Measurements from ENCODE around the gene USF3.

Gene USF3

DNA sequence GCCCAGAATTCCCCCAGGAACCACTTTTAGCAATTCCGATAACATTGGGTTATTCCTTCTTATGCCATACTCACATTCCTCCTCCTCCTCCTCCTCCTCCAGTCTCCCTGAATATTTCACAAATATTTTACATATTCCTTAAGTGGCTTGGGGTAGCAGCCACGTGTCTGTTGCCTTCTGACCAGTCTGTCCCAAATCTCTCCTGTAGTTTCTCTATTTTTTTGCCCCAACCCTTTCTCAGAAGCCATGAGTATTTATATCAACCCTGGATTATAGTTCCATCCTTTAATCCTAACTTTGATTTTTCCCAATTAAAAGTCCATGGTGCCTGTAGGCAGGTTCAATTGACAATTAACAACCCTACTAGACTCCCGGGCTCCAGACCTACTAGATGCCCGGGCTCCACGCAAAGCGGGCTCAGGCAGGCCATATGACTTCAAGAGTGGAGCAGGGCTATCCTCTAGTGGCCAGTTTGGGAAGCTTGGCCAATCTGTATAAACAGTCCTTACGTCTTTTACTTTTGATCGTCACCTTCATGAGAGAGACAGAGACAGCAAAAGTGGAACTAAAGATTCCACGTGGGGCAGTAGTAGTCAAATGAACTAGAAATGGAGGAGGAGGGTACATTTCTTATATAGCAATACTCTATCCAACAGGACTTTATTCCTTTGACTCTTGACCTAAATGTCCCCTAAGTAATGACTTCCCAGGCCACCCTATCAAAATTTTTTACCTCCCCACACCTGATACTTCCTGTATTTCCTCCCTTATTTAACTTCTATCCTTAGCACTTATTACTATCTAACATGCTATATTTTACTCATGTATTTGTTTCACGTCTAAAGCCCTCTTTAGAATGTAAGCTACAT is 69.7 kb downstream of the USF3 start:
- no peaks in the 10 kb centered on the region for H3K9me3 ChIP-seq (ENCODE audit: control insufficient read depth, low read depth, low read length)
- H3K9ac ChIP-seq (ENCODE audit: low read length): no peak overlapping the region
- peaks cover 11% of the 10 kb centered on the region for H3K27me3 ChIP-seq (ENCODE audit: control insufficient read depth, insufficient read depth, low read length)
- H3K27ac ChIP-seq (ENCODE audit: low read length): no peak overlapping the region
- H3K4me1 ChIP-seq (ENCODE audit: control insufficient read depth, low read depth, low read length): no peaks in the 10 kb centered on the region
- no peaks in the 10 kb centered on the region for H3K36me3 ChIP-seq (ENCODE audit: control insufficient read depth, low read depth, low read length)
- no peak overlapping the region for H3K4me3 ChIP-seq (ENCODE audit: low read length)

DNA sequence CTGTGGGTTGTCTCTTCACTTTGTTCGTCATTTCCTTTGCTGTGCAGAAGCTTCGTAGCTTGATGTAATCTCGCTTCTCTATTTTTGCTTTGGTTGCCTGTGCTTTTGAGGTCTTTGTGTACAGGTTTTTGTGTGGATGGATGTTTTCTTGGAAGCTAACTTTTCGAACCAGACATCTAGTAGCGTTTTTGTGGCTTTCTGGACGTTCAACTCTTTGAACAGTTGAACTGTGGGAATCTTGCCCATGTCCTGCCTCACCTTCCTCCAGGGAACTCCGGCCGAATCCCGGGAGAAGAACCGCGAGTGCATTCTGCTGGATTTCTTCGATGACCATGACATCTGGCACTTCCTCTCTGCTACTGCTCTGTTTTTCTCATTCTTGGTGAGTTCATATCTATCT is 70.6 kb downstream of the USF3 start:
- Histone ChIP-seq H3K9ac (ENCODE audit: low read length) (no peak overlapping the region), H3K36me3 (ENCODE audit: control insufficient read depth, low read depth, low read length) (no peaks in the 10 kb centered on the region), H3K9me3 (ENCODE audit: control insufficient read depth, low read depth, low read length) (no peaks in the 10 kb centered on the region), H3K4me3 (ENCODE audit: low read length) (no peak overlapping the region), H3K27me3 (ENCODE audit: control insufficient read depth, insufficient read depth, low read length) (peaks cover 11% of the 10 kb centered on the region), H3K27ac (ENCODE audit: low read length) (no peak overlapping the region), H3K4me1 (ENCODE audit: control insufficient read depth, low read depth, low read length) (no peaks in the 10 kb centered on the region)

DNA sequence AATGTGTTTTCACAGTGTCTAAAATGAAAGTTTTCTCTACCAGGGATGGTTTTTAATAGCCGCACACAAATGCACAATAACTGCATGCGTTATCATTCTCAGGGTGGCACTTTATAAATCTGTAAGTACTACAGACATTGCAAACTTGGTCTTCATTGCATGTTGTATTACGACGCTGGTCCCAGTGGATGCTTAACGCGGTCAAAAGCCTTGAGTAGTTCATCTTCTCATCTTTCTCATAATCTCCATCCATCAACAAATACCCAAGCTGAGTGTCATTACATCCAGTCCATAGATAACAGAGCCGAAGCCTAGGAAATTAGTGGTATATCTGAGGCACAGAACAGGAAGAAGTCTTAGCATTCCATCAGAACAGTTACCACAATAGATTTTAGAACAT is 72.6 kb downstream of the USF3 start:
- Histone ChIP-seq H3K9ac (ENCODE audit: low read length) (no peak overlapping the region), H3K27me3 (ENCODE audit: control insufficient read depth, insufficient read depth, low read length) (peaks cover 11% of the 10 kb centered on the region), H3K36me3 (ENCODE audit: control insufficient read depth, low read depth, low read length) (no peaks in the 10 kb centered on the region), H3K27ac (ENCODE audit: low read length) (no peak overlapping the region), H3K4me3 (ENCODE audit: low read length) (no peak overlapping the region), H3K4me1 (ENCODE audit: control insufficient read depth, low read depth, low read length) (no peaks in the 10 kb centered on the region), H3K9me3 (ENCODE audit: control insufficient read depth, low read depth, low read length) (no peaks in the 10 kb centered on the region)

DNA sequence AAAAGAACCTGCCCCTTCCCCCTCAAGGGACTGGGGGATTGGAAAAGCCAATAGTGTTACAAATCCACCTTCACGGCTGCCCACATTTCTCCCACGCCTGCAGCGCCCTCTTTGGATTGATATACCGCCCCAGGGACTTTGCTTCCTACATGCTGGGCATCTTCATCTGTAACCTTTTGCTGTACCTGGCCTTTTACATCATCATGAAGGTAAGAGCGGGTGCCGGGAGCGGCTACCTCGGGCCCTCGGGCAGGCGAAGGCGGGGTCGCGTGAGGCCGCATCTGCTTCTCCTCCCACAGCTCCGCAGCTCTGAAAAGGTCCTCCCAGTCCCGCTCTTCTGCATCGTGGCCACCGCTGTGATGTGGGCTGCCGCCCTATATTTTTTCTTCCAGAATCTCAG is 73.1 kb downstream of the USF3 start:
- Histone ChIP-seq H3K27me3 (ENCODE audit: control insufficient read depth, insufficient read depth, low read length) (peaks cover 11% of the 10 kb centered on the region), H3K36me3 (ENCODE audit: control insufficient read depth, low read depth, low read length) (no peaks in the 10 kb centered on the region), H3K4me1 (ENCODE audit: control insufficient read depth, low read depth, low read length) (no peaks in the 10 kb centered on the region), H3K27ac (ENCODE audit: low read length) (no peak overlapping the region), H3K4me3 (ENCODE audit: low read length) (no peak overlapping the region), H3K9ac (ENCODE audit: low read length) (no peak overlapping the region), H3K9me3 (ENCODE audit: control insufficient read depth, low read depth, low read length) (no peaks in the 10 kb centered on the region)

DNA sequence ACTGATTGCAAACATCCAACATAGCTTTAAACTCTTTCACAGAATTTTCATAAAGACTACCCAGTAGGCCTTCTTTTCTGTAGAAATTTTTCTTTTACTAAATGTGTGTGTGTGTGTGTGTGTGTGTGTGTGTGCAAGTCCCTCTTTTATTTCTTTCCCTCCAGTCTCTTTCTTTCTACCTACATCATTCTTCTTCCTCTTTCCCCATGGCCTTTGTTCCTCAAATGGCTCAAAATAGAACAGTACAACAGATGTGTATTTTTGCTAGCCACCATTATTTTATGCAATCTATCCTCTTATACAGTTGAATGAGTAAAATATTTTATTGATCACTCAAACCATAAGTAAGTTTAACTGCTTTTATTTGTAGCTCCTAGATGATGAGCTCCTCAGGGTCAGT is 76.4 kb downstream of the USF3 start:
- no peaks in the 10 kb centered on the region for H3K36me3 ChIP-seq (ENCODE audit: control insufficient read depth, low read depth, low read length)
- H3K4me3 ChIP-seq (ENCODE audit: low read length): no peak overlapping the region
- H3K9me3 ChIP-seq (ENCODE audit: control insufficient read depth, low read depth, low read length): no peaks in the 10 kb centered on the region
- no peak overlapping the region for H3K27ac ChIP-seq (ENCODE audit: low read length)
- H3K9ac ChIP-seq (ENCODE audit: low read length): no peak overlapping the region
- no peaks in the 10 kb centered on the region for H3K4me1 ChIP-seq (ENCODE audit: control insufficient read depth, low read depth, low read length)
- H3K27me3 ChIP-seq (ENCODE audit: control insufficient read depth, insufficient read depth, low read length): peaks cover 11% of the 10 kb centered on the region

DNA sequence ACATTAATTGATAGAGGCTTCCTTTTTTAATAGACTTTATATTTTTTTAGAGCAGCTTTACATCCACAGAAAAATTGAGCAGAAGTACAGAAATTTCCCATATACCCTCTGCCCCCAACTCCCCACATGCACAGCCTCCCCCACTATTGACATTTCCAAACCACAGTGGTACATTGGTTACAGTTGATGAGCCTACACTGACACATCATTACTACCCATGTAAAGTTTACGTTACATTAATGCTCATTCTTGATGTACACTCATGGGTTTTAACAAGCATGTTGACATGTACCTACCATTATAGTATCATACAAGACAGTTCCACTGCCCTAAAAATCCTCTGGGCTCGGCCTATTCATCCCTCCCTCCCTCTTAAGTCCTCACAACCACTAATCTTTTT is 78.7 kb downstream of the USF3 start:
- Histone ChIP-seq H3K9ac (ENCODE audit: low read length) (no peak overlapping the region), H3K27ac (ENCODE audit: low read length) (no peak overlapping the region), H3K4me3 (ENCODE audit: low read length) (no peak overlapping the region), H3K27me3 (ENCODE audit: control insufficient read depth, insufficient read depth, low read length) (no peaks in the 10 kb centered on the region), H3K36me3 (ENCODE audit: control insufficient read depth, low read depth, low read length) (no peaks in the 10 kb centered on the region), H3K4me1 (ENCODE audit: control insufficient read depth, low read depth, low read length) (no peaks in the 10 kb centered on the region), H3K9me3 (ENCODE audit: control insufficient read depth, low read depth, low read length) (no peaks in the 10 kb centered on the region)

DNA sequence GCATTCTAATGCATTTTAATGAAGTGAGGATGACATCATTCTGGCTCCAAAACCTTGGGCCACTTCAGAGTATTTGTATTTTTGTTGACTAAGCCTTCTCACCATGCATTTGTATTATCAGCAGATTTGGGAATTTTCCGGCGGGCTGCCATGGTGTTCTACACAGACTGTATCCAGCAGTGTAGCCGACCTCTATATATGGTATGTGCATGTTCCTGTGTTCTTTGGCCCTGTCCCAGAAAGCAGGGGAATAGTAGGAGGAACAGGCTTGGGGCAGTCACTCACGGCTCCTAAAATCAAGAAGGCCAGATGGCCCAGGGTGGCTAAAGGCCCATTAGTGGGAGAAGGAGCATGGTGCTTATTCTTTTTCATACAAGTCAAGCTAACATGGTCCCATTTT is 80.5 kb downstream of the USF3 start:
- no peaks in the 10 kb centered on the region for H3K27me3 ChIP-seq (ENCODE audit: control insufficient read depth, insufficient read depth, low read length)
- no peaks in the 10 kb centered on the region for H3K9me3 ChIP-seq (ENCODE audit: control insufficient read depth, low read depth, low read length)
- H3K36me3 ChIP-seq (ENCODE audit: control insufficient read depth, low read depth, low read length): no peaks in the 10 kb centered on the region
- H3K4me3 ChIP-seq (ENCODE audit: low read length): no peak overlapping the region
- no peaks in the 10 kb centered on the region for H3K4me1 ChIP-seq (ENCODE audit: control insufficient read depth, low read depth, low read length)
- H3K27ac ChIP-seq (ENCODE audit: low read length): no peak overlapping the region
- no peak overlapping the region for H3K9ac ChIP-seq (ENCODE audit: low read length)

DNA sequence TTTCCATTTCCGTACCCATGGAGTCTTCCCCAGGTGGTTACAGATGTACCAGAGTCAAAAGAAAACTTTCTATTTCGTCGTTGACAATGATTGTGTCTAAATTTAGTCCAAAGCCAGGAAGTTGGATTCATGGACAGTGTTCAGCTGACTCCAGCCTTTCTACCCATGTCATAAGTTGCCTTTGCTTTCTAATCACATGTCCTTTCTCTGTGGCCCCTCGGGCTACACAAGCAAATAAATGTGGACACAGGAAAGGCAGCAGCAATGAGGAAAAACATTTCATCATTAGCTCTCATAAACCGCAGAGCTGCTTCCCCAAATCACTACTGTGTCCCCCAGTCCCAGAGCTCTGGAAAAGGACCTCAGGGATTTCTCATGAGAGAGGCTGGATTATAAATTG is 82.0 kb downstream of the USF3 start:
- Histone ChIP-seq H3K27ac (ENCODE audit: low read length) (no peak overlapping the region), H3K9ac (ENCODE audit: low read length) (no peak overlapping the region), H3K4me3 (ENCODE audit: low read length) (no peak overlapping the region), H3K9me3 (ENCODE audit: control insufficient read depth, low read depth, low read length) (no peaks in the 10 kb centered on the region), H3K36me3 (ENCODE audit: control insufficient read depth, low read depth, low read length) (no peaks in the 10 kb centered on the region), H3K27me3 (ENCODE audit: control insufficient read depth, insufficient read depth, low read length) (no peaks in the 10 kb centered on the region), H3K4me1 (ENCODE audit: control insufficient read depth, low read depth, low read length) (no peaks in the 10 kb centered on the region)

DNA sequence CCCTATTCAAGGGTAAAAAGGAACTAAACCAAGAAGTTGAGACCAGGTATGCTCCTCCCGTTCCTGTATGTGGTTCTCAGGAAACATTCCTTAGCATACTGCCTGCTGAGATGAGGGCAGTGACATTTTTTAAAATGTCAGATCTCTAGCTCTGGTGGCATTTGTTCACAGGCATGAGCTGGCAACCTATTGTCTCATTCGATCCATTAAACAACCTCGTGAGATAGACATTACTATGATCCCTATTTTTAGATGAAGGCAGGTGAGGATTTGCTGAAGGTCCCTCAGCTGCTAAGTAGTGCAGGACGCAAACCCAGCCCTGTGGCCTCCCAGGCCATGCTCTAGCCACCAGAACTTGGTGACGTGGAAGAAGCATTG is 89.2 kb downstream of the USF3 start:
- Histone ChIP-seq H3K4me3 (ENCODE audit: low read length) (no peak overlapping the region), H3K36me3 (ENCODE audit: control insufficient read depth, low read depth, low read length) (no peaks in the 10 kb centered on the region), H3K9ac (ENCODE audit: low read length) (no peak overlapping the region), H3K27ac (ENCODE audit: low read length) (no peak overlapping the region), H3K9me3 (ENCODE audit: control insufficient read depth, low read depth, low read length) (no peaks in the 10 kb centered on the region), H3K27me3 (ENCODE audit: control insufficient read depth, insufficient read depth, low read length) (no peaks in the 10 kb centered on the region), H3K4me1 (ENCODE audit: control insufficient read depth, low read depth, low read length) (peaks cover 26% of the 10 kb centered on the region)

DNA sequence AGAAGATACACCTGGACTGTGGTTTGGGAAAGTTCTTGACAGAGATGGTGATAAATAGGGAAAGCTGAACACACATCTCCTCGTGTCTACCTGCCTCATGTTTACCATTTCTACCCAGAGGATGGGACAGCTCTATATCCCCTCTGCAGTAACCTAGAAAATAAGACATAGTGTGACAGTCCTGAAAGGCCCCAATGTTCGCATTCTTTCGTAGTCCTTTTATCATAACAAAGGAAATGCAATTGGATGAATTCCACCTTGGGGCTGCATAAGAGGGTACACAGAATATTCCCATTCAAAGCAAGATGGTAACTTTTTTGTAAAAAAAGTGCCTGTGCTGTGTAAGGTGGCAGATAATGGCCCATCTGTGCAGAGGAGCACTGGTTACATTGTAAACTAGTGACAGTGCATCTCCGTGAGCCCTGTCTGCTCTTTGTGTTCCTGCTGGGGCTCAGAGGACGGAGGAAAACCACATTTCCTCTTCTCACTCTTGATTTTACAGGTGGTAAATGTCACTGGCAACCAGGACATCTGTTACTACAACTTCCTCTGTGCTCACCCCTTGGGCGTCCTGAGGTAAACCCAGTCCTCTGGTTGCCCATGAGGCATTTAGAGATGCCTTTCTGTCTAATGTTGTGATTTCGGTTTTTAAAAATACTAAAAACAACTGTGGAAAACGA is 89.8 kb downstream of the USF3 start:
- H3K4me3 ChIP-seq (ENCODE audit: low read length): no peak overlapping the region
- peaks cover 26% of the 10 kb centered on the region for H3K4me1 ChIP-seq (ENCODE audit: control insufficient read depth, low read depth, low read length)
- H3K9me3 ChIP-seq (ENCODE audit: control insufficient read depth, low read depth, low read length): no peaks in the 10 kb centered on the region
- no peak overlapping the region for H3K27ac ChIP-seq (ENCODE audit: low read length)
- no peak overlapping the region for H3K9ac ChIP-seq (ENCODE audit: low read length)
- H3K27me3 ChIP-seq (ENCODE audit: control insufficient read depth, insufficient read depth, low read length): no peaks in the 10 kb centered on the region
- H3K36me3 ChIP-seq (ENCODE audit: control insufficient read depth, low read depth, low read length): no peaks in the 10 kb centered on the region

DNA sequence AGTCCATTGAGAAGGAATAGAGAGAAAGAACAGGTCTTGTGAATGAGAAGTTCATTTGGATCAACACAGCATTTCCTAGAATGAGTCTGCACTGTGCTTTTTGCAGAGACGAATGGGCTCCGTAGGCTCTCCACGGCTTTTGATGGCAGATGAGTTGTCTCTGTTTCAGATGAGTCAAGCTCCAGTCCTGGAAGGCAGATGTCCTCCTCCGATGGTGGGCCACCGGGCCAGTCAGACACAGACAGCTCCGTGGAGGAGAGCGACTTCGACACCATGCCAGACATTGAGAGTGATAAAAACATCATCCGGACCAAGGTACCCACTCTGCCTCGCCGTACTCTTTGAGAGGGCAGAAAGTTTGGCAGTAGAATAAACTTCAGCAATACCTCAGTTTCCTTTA is 93.6 kb downstream of the USF3 start:
- no peak overlapping the region for H3K9ac ChIP-seq (ENCODE audit: low read length)
- no peak overlapping the region for H3K27ac ChIP-seq (ENCODE audit: low read length)
- no peaks in the 10 kb centered on the region for H3K36me3 ChIP-seq (ENCODE audit: control insufficient read depth, low read depth, low read length)
- peaks cover 26% of the 10 kb centered on the region for H3K4me1 ChIP-seq (ENCODE audit: control insufficient read depth, low read depth, low read length)
- H3K4me3 ChIP-seq (ENCODE audit: low read length): no peak overlapping the region
- no peaks in the 10 kb centered on the region for H3K27me3 ChIP-seq (ENCODE audit: control insufficient read depth, insufficient read depth, low read length)
- H3K9me3 ChIP-seq (ENCODE audit: control insufficient read depth, low read depth, low read length): no peaks in the 10 kb centered on the region

DNA sequence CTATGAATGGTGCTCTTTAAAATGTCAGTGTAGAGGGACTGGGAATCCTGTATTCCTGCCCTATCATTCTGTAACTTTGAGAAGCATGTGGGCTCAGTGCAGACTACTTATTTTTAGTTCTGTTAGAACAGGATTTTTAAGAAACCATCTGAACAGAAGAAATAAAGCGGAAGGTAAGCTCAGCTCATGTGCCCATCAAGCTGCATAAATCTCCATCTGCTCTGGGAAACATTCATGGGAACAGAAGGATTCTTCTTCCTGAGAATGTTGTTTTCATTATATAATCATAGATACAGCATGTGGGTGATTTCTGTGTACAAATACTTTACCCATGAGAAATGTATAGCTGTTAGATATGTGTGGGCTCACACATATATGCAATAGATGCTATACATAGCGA is 94.2 kb downstream of the USF3 start:
- Histone ChIP-seq H3K9me3 (ENCODE audit: control insufficient read depth, low read depth, low read length) (no peaks in the 10 kb centered on the region), H3K36me3 (ENCODE audit: control insufficient read depth, low read depth, low read length) (no peaks in the 10 kb centered on the region), H3K4me1 (ENCODE audit: control insufficient read depth, low read depth, low read length) (peaks cover 22% of the 10 kb centered on the region), H3K27me3 (ENCODE audit: control insufficient read depth, insufficient read depth, low read length) (no peaks in the 10 kb centered on the region), H3K4me3 (ENCODE audit: low read length) (no peak overlapping the region), H3K27ac (ENCODE audit: low read length) (no peak overlapping the region), H3K9ac (ENCODE audit: low read length) (no peak overlapping the region)
